Endothelial cell of umbilical vein (primary cell): ENCODE measurements around the gene BEST2. TPM values are rescaled to one million over a fixed set of nuclear protein-coding genes. Genes with fewer than 3 reads are reported as not detected.

Experiments
- BruUV-seq: library from RNA; stranded (reverse); fragments of 400-500 nt; replicated peaks from 2 replicates; lab custom pipeline; 2021; lab: Mats Ljungman, UMichigan
- CTCF ChIA-PET: fragments of 300-600, 350-600 bp; sonication (Branson Sonifier 250); formaldehyde crosslinking; loops from one replicate; lab custom pipeline; 2021; ENCODE audit warnings: antibody characterized with exemption, inconsistent platforms; lab: Charles Lee
- POLR2A ChIA-PET: fragments of 300-600, 350-600 bp; sonication (Branson Sonifier 250); formaldehyde crosslinking; loops from one replicate; lab custom pipeline; 2021; ENCODE audit warnings: antibody characterized with exemption, inconsistent platforms; lab: Charles Lee
- DNase-seq: peaks from one replicate; pipeline ENCODE4 v3.0.0-alpha.2; 2011; ENCODE audit warnings: low read depth, low spot score
- FAIRE-seq: peaks from 2 replicates; lab custom pipeline; 2011; peaks lifted over from hg19 to GRCh38; lab: Jason Lieb, UNC
- H2AFZ ChIP-seq: 2 replicates; pipeline ENCODE4 v1.6.0; 2012; ENCODE audit warnings: low read depth, low read length, control low read depth, inconsistent platforms
- H3K27ac ChIP-seq: 2 replicates; pipeline ENCODE4 v1.5.1; 2011; ENCODE audit warnings: low read depth, mild to moderate bottlenecking, control low read depth, low read length, moderate library complexity; ENCODE audit not compliant: insufficient read depth
- H3K27me3 ChIP-seq, 2 experiments: 2 replicates each; pipeline versions ENCODE4 v1.6.0 to v1.6.1; 2011; ENCODE audit warnings: low read length in 2 of 2, mixed read lengths in 1 of 2; ENCODE audit not compliant: control insufficient read depth in 2 of 2, insufficient read depth in 2 of 2
- H3K36me3 ChIP-seq, 2 experiments: 2 replicates in 1 of 2; 3 replicates in 1 of 2; pipeline ENCODE4 v1.5.1; 2011; ENCODE audit warnings: low read length in 2 of 2, mild to moderate bottlenecking in 1 of 2, moderate library complexity in 1 of 2; ENCODE audit not compliant: control insufficient read depth in 2 of 2, insufficient read depth in 2 of 2; ENCODE audit errors: extremely low read depth in 1 of 2
- H3K4me1 ChIP-seq: 3 replicates; pipeline ENCODE4 v1.5.1; 2011; ENCODE audit warnings: mild to moderate bottlenecking, low read length; ENCODE audit not compliant: control insufficient read depth, insufficient read depth; ENCODE audit errors: extremely low read depth
- H3K4me2 ChIP-seq: 2 replicates; pipeline ENCODE4 v1.6.1; 2011; ENCODE audit warnings: low read length, control low read depth, mixed read lengths; ENCODE audit not compliant: insufficient read depth
- H3K4me3 ChIP-seq, 3 experiments: fragments of 200-600 bp in 1 of 3; sonication (generic), shearing (Covaris generic) in 1 of 3; replicated peaks in 1 of 3; 2 replicates each; pipeline ENCODE4 v1.5.1; 2011 to 2016; ENCODE audit warnings: control low read depth in 3 of 3, low read length in 3 of 3, mild to moderate bottlenecking in 2 of 3, inconsistent platforms in 1 of 3, low read depth in 1 of 3, moderate library complexity in 1 of 3; ENCODE audit not compliant: insufficient read depth in 1 of 3
- H3K79me2 ChIP-seq: 2 replicates; pipeline ENCODE4 v1.6.0; 2012; ENCODE audit warnings: low read length, inconsistent platforms; ENCODE audit not compliant: control insufficient read depth, insufficient read depth
- H3K9ac ChIP-seq: replicated peaks from 2 replicates; pipeline ENCODE3; 2011; ENCODE audit warnings: low read length, control low read depth; ENCODE audit not compliant: insufficient read depth; ENCODE audit errors: extremely low read depth
- H3K9me1 ChIP-seq: replicated peaks from 3 replicates; pipeline ENCODE4 v1.6.0; 2011; ENCODE audit warnings: mild to moderate bottlenecking, low read length; ENCODE audit not compliant: control insufficient read depth, insufficient read depth; ENCODE audit errors: extremely low read depth
- H3K9me3 ChIP-seq: replicated peaks from 2 replicates; pipeline ENCODE4 v1.5.1; 2012; ENCODE audit warnings: low read length, inconsistent platforms; ENCODE audit not compliant: control insufficient read depth, insufficient read depth
- H4K20me1 ChIP-seq: replicated peaks from 2 replicates; pipeline ENCODE3; 2011; ENCODE audit warnings: mild to moderate bottlenecking, low read length; ENCODE audit not compliant: control insufficient read depth, insufficient read depth; ENCODE audit errors: extremely low read depth
- CTCF ChIP-seq, 2 donors: IDR thresholded peaks; 1 replicate in 1 of 2; 2 replicates in 1 of 2; pipeline ENCODE4 v1.5.1; 2011; ENCODE audit warnings: low read length in 2 of 2, mild to moderate bottlenecking in 2 of 2, moderate library complexity in 2 of 2, control low read depth in 1 of 2, inconsistent platforms in 1 of 2, low read depth in 1 of 2; ENCODE audit not compliant: insufficient read depth in 1 of 2; ENCODE audit errors: extremely low read depth in 1 of 2
- GATA2 ChIP-seq: IDR thresholded peaks from 2 replicates; pipeline ENCODE4 v1.7.0; 2011; ENCODE audit warnings: low read depth, mild to moderate bottlenecking, moderate library complexity, mixed read lengths, low read length; ENCODE audit not compliant: insufficient read length, insufficient read depth
- JUN ChIP-seq: IDR thresholded peaks from 2 replicates; pipeline ENCODE4 v1.6.1; 2011; ENCODE audit warnings: borderline replicate concordance, low read depth; ENCODE audit not compliant: insufficient read length, insufficient read depth
- MYC ChIP-seq: IDR thresholded peaks from one replicate; pipeline ENCODE4 v1.6.1; 2011; ENCODE audit warnings: mild to moderate bottlenecking, low read depth, low read length
- POLR2A ChIP-seq: IDR thresholded peaks from 2 replicates; pipeline ENCODE4 v1.6.1; 2012; ENCODE audit warnings: low read depth, mild to moderate bottlenecking, control low read depth, low read length
- POLR2AphosphoS5 ChIP-seq: IDR thresholded peaks from 2 replicates; pipeline ENCODE4 v1.6.1; 2012; ENCODE audit warnings: low read depth, mild to moderate bottlenecking, control low read depth, low read length, moderate library complexity; ENCODE audit not compliant: insufficient read depth
- dilution Hi-C: fragments of 300-500 bp; cut with MboI; formaldehyde crosslinking; loops from one replicate; pipeline ENCODE4 v1.15.0; 2019; ENCODE audit warnings: low sequenced_read_pairs; ENCODE audit not compliant: extremely low pct_ligation_motif_present
- intact Hi-C: fragments of 100-400 bp; cut with micrococcal nuclease; formaldehyde crosslinking; loops from one replicate; pipeline ENCODE4 v1.10.0; 2022
- polyA plus RNA-seq, 4 experiments: library from polyadenylated mRNA; depleted of rRNA in 3 of 4; stranded (reverse) in 3 of 4; unstranded in 1 of 4; fragments of >200 nt; gene quantifications; 2 replicates each; pipeline versions ENCODE4 v1.2.1 to v1.2.3, GENCODE V29; 2011 to 2012; ENCODE audit warnings: missing spikeins in 1 of 4
- total RNA-seq: library from RNA; stranded (reverse); gene quantifications from 2 replicates; pipeline ENCODE4 v1.2.3, GENCODE V29; 2021

Gene BEST2
- total and polyA plus RNA-seq, 2 donors (not counting 3 experiments of a cell fraction or from before 2014, with no cell fraction given): not detected

GRCh38 chr19:12788682-12789097, 37.1 kb downstream of the BEST2 start:
- BruUV-seq: no TSS peak
- FAIRE-seq (peak; percentile 38), DNase-seq (peak; percentile 82)
- Histone ChIP-seq H4K20me1 (no peaks in the 10 kb centered on the region), H3K4me1 (peaks cover 30% of the 10 kb centered on the region), H3K9me3 (no peaks in the 10 kb centered on the region), H3K36me3 (no peaks in the 10 kb centered on the region), H3K27ac (peak overlapping the region; percentile 65), H3K9ac (peak overlapping the region; percentile 66), H3K4me3 (no peak overlapping the region), H3K9me1 (no peaks in the 10 kb centered on the region), H3K27me3 (no peaks in the 10 kb centered on the region), H3K79me2 (peaks cover 14% of the 10 kb centered on the region), H3K4me2 (peak overlapping the region; percentile 31), H2AFZ (peak overlapping the region; percentile 12)
- ChIA-PET POLR2A (interaction anchor here (1.1 to 1.4 kb wide), 2 partner anchors 11 to 28 kb away, joined by 3 to 4 read pairs; no protein-coding TSS in a partner anchor), CTCF (interaction anchor here (0.9 to 4.7 kb wide), 5 partner anchors 11 to 28 kb away, joined by 3 to 48 read pairs (median 7); no protein-coding TSS in a partner anchor)
- TF ChIP-seq POLR2A (no peak), POLR2AphosphoS5 (peak; percentile 63), MYC (no peak), JUN (no peak), CTCF (IDR thresholded peaks at IDR 0.05; ENCODE audit: extremely low read depth in 1 of 2, insufficient read depth in 1 of 2, low read depth in 1 of 2, low read length in 2 of 2) (peak in 1 of 2 donors; percentile 1), GATA2 (no peak)
- dilution Hi-C loops: no loop called here
- intact Hi-C loops: loop anchor here (10.0 kb wide), 1 partner anchor 146 kb away; the partner anchor contains the start of genes CALR and FARSA
